CD4-positive, alpha-beta T cell treated with Interleukin-12 subunit alpha and Interleukin-12 subunit beta, for 1 hour (primary cell): ENCODE data around the gene LSP1.
A peak's percentile ranks its signal among the peaks of the same experiment; 100 is the strongest.
"Not testable (repeated sequence)": the region's sequence is repeated elsewhere in the genome, so short reads cannot be mapped to it uniquely, and the experiment has no call there.

Source experiments
- DNase-seq: peaks from one replicate; pipeline ENCODE4 v3.0.0-alpha.2; 2020

LSP1 gene

DNA sequence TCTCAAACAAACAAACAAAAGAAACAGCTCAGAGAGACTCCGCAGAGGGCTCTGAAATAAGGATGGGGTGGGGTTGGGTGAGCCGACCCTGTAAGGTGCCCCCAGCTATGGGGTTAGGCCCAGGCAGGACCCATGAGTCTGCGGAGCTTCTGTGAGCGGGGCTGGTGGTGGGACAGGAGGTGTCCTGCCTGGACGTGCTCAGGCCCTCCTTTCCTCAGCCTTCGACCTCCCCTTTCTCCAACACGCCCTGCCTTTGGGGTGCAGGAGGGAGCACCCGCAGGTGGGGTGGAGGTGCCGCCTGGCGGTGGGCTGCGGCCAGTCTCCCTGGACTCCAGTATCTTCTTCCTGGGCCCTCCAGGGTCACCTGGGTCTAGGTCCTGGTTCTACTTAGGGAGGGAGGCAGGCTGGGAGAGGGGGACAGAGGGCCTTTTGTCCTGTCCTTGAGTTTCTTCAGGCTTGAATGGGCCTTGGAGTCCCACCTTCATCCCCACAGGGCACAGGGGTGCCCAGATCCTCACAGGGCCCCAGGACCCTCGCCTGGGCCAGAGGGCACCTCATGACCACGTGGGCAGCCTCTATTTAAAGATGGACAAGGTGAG lies 26.6 kb downstream of the LSP1 start:
- DNase-seq: no peak

DNA sequence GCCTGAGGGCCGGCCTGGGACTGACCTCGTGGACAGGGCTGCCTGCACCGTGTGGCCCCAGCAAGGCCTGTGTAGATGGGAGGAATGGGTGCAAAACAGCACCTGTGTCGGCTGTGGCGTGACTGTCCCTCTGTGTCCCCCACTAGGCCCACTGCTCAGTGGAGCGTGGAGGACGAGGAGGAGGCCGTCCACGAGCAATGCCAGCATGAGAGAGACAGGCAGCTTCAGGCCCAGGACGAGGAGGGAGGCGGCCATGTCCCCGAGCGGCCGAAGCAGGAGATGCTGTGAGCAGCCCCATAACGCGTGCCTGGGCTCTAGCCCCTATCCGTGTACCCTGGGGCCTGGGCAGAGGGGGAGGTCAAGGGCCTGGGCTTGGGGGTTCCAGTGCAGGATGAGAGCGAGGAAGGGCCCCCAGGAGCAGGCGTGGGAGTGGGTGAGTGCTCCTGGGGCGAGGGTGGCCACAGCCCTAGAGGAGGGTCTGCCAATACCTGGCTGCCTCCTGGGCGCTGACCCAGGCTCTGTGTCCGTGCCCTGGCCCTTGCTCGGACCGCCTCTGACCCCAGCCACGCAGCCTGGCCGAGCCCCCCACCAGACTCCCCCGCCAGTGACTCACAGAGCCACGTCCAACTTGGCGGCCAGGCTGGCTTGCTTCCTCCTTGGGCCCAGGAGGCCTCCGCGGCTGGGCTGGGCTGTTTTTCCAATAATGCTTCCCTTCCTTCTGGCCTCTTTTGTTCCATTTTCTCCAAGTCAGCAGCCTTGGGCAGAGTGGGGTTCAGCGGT lies 27.2 kb downstream of the LSP1 start:
- DNase-seq: no peak

DNA sequence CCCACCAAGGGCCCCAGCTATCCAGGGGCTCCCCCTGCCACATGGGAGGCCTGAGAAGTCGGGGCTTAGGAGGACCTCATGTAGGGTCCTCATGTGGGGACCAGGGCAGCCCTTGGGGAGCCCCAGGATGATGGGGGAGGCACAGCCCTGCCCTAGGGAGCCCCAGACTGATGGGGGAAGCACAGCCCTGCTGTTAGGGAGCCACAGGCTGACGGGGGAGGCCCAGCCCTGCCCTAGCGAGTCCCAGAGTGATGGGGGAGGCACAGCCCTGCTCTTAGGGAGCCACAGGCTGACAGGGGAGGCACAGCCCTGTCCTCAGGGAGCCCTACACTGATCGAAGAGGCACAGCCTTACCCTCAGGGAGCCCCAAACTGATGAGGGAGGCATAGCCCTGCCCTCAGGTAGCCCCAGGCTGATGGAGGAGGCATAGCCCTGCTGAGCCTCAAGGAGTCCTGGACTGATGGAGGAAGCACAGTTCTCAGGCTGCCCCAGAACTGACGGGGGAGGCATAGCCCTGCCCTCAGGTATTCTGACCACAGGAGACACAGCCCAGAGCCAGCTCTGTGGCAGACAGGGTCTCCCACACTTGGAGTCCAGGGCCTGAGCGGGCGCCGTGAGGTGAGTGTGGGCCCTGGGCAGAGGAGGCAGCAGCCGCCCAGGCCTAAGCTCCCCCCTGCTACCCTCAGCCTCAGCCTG lies 28.0 kb downstream of the LSP1 start:
- DNase-seq: no peak

DNA sequence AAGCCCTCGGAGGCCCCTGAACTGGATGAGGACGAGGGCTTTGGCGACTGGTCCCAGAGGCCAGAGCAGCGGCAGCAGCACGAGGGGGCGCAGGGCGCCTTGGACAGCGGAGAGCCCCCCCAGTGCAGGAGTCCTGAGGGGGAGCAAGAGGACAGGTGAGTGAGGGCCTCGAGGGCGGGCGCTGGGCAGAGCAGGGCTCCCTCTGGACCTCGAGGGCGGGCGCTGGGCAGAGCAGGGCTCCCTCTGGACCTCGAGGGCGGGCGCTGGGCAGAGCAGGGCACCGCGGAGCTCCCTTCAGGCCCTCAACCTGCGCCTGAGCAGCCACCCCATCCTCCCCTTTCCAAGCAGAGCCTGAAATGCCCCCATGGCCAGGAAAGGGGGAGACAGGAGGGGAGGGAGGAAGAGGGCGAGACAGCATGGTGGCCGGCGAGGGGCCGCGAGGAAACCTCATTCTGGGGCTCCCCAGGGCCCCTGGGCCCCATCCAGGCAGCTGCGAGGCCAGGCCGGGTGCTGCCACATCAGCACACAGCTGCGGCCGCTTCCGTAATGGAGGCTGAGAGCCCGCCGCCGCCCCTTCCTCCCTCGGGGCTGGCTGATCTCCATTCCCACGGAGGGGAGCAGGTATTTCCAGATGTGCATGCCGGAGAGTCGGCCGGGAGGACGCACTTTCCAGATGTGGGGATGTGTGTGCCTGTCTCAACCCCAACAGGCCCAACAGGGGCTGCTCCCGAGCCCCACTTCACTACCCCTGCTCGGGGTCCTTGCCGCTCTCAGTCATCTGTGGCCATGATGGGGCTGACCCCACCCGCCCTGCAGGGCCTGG lies 28.8 kb downstream of the LSP1 start:
- no peak for DNase-seq

DNA sequence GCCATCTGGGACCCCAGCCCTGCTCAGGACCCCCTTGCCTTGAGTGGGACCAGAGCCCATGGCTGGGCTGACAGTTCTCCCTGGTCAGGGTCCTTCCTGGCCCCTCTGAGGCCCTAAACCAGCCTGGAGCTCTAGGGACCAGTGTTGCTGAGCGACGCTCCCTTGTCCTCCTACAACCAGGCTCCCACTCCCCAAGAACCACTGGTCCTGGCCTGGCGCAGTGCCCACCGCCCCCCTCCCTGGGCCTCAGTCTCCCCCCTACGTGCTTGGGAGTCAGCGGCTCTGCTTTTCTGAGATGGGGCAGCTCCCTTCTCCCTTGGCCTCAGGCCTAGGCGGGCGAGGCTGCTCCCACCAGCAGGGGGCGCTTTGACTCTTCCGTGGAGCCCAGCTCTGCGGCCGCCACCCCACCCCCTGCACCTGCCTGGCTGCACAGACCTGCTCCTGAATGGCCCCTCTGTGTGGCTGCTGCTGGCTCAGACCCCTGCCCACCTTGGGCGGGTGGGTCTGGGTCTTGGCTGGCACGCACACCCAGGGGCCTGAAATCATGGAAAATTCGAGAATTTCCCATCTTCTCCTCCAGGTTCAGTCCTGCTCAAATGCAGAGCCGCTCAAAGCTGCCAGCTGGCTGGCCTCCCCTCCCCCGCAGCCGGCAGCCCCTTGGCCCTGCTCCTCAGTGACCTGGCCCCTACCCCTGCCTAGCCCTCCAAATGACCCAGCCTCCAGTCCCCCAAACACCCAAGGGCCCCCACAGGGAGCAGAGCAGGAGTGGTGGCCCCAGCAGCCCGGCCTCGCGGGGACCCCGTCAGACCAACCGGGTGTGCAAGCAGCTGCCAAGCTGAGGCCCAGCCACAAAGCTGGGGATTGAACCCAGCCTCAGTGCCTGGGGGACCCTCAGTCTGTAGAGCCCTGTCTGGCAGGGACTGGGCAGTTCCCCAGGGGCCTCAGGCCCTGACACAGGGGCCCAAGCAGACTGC lies 29.7 kb downstream of the LSP1 start:
- peak; percentile 81 for DNase-seq

DNA sequence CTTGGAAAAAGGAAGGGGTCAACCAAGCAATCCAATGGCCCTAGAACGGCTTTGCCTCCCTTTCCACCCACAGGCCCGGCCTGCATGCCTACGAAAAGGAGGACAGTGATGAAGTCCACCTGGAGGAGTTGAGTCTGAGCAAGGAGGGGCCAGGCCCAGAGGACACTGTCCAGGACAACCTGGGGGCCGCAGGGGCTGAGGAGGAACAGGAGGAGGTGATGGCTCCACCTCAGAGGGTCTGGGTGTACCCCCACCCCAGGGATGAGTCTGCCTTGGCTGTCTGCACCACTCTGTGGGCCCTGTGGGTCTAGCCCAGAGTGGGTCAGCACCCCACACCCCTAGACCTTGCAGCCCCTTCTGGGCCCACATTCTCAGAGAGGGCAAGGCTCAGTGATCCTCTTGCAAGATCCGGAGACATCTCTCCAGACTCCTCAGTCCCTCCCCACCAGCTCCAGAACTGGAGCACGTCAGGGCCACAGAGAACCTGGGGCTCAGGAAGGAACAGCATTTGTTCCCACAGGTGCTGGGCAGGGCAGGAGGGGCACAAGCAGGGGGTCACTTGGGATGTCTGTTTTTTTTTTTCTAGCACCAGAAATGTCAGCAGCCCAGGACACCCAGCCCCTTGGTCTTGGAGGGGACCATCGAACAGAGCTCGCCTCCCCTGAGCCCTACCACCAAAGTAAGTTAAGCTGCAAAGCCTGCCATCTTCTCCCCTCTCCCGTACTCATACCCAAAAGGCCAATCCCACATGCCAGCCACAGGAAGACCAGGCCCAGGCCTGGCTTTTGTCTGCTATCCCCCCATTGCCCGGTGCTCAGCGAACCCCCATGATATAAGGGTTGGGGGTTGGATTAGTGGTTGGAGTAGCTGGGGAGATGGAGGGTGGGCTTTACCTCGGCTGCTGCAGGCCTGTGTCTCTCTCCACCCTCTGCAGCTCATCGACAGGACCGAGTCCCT lies 30.7 kb downstream of the LSP1 start:
- no peak for DNase-seq

DNA sequence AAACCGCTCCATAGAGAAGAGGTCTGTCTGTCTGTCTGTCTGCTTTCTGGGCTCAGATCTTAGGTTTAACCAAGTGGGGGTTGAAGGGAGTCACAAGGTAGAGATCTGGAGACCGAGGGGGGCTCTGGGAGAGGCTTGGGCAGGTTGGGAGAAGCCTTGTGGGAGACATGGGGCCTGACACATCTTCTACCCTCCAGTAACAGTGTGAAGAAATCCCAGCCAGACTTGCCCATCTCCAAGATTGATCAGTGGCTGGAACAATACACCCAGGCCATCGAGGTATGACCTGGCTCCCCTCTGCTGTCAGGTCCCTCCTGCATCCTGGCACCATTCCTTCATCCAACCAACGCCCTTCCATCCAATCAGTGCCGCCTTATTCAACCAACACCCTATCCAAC lies 31.4 kb downstream of the LSP1 start:
- DNase-seq: no peak

DNA sequence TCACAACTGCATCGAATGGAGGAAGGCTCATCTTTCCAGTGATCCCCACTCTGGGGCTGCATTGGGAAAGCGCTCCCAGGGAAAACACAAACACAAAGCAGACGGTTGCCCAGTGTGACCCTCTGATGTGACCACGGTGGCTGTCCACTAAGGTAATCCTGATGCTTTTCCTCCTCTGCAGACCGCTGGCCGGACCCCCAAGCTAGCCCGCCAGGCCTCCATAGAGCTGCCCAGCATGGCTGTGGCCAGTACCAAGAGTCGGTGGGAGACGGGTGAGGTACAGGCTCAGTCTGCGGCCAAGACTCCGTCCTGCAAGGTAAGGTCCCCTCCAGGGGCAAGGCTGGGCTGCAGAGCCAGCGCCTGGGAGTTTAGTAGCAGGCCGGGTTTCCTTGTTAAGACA lies 33.7 kb downstream of the LSP1 start:
- not testable (repeated sequence) for DNase-seq

DNA sequence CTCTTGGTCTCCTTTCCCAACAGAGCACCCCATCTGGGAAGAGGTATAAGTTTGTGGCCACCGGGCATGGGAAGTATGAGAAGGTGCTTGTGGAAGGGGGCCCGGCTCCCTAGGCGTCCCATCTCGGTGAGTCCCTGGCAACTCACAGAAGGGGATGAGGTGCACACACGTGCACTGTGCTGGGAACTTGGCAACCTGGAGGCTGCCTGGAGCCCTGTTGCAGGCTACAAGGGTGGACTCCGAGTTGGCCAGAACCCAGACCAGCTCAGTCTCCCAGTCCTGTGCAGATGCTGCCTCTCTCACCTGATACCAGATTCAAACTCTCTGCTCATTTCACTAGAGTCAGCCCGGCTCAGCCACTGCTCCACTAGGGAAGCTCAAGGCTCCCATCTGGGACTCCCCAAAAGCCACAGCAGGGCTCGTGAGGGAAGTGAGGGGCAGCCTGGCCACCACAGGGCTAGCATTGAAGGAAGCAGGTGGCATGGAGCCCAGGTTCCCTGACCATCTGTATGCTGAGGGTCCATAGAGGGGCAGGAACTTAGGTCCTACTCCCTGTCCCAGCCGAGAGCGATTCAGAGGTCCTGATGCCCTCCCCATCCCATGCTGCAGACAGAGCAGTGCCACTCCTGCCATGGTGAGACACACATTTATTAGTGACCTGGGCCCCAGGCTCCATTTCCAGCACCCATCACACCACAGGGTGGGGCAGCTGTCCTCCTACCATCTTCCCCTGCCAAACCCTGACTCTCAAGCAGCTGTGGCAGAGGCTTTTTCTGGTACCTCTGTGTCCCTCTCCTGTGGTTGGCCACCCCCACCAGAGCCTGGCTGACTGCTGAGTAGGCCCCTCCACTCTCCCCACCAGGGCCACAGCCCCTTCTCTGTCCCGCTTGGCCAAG lies 34.8 kb downstream of the LSP1 start:
- DNase-seq: no peak

DNA sequence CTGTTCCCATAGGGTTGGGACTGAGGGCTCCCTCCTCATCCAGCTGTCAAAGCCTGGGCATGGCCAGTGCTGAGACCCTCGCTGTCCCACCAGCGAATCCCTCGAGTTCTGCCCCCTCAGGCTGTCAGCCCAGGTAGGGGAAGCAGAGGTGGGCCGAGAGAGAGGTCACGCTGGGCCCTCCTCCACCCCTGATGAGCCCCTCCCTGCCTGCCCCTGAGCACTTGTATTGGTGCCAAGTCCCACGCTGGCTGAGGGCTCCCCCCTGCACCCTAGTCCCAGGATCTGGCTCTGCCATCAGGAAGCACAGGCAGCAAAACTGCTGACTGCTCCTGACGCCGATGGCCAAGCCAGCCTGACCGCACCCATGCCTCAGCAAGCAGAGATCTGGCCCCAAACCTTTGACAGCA lies 35.5 kb downstream of the LSP1 start:
- DNase-seq: no peak

DNA sequence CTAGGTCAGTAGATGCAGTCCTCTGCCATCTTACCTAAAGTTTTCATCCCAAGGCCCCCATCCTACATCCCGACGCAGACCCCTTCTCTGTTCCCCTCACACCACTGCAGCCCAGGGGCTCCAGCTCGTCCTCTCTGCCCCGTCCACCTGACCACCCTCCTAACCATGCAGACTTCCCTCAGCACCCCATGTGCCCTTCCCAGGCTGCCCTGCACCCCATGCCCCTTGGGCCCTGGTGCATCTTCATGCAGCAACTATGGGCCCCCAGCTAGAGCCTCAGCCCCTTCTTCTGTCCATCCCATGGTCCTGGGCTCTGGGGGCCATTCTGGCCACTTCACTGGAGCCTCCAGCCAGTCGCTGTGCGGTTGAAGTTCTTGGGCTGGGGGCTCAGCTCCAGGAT lies 35.9 kb downstream of the LSP1 start:
- DNase-seq: no peak

DNA sequence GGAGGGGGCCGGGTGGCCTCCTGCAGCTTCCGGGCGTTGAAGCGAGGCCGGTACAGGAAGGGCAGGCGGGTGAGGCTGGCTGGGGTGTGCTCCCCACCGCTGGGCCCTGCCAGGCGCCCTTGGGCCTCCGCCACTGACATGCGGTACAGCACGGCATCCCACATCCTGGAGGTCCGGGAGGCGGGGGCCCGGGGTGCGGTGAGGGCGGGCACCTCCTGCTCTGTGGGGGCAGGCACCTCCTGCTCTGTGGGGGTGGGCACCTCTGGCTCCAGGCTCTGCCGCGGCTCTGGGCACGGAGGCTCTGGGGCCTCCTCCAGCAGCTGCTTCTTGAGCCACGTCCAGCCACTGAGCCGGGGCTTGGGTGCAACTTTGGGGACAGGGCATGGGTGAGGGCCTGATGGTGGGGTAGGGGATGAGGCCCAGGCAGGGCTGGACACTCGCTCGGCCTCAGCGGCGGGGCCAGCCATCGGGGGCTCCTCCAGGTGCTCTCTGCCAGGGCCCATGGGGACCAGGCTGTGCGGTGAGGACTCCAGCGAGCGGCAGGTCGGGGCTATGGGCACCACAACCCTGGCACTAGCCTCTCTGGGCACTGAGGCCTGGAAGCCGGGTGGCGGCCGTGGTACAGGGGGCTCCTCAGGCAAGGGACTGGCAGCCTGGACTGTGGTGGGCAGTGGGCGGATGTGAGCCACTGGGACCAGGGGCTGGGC lies 36.5 kb downstream of the LSP1 start:
- peak; percentile 81 for DNase-seq

DNA sequence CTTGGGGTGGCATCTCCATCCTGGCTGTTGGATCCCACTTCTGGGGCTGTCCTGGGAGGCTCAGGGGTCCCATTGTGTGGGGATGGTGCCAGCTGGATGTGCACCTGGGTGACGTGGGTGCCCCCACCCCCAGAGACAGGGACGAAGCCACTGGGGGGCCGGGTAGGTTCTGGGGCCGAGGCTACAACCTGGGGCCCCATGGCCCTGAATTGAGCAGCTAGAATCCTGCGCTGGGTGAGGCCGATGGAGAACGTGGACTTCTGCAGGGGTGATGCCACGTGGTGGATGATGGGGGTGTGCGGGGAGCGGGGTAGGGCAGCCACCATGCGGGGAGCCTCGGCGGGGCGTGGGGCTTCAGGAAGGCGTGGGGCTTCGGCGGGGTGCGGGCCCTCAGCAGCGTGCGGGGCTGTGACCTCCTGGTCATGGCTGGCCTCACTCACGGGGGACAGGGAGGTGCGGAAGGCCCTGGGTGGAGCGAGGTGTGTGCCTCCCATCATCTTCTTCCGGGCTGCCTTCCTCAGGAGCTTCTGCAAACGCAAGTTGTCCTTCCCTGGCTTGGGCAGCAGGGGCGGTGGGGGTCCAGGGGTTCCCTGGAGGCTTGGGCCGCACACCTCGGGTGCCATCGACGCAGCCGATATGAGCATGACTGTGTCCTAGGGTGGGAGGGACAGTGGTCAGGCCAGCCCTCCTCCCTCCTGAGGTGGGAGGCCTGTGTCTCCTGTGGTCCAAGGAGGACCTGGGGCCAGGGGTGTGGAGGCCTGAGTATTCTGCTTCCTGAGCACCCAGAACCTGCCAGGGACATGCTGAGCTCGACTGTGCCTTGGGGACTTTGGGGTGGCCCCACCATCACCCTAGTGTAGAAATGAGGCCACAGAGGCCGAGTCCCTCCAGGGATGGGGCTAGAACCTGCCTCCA lies 37.3 kb downstream of the LSP1 start:
- no peak for DNase-seq

DNA sequence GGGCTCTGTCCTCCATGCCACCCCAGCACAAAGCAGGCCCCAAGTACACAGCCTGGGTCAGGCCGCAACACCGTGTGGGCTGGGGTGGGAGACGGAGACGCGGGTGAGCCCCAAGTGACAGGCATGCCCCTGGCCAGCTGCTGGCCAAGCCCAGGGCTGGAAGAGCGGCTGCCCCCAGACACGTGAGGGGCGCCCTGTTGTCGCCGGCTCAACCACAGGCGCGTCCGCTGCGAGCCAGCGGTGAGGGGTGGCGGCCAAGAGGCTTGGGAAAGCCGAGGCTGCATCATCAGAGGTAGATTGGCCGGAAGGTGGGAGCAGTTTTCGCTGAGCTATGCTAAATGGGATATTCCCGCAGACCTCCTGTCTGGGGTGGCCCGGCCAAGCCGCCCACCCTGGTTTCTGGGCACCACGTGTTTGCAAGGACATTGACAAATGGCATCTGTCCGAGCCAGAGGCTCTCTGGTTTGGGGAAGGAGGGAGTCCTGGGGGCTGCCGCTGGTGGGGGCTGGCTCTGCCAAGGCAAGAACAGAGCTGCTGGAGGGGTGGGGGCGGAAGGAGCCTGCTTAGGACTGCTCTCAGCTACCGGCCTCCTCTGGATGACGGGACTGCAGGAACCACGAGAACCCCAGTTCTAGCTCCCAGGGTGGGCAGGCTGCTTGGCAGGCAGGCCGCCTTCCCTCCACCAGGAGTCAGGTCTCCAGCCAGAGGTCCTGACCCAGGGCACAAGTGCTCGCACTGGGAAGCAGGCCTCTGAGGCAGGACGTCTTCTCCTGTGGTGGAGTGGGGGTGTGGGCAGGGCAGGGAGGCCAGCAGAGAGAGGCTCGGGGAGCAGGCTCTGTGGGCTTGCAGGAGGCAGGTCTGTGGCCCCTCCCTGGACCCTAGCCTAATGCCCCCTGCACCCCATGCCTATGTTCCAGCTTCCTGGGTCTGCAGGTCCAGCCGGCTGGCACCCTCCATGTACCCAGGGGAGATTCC lies 38.3 kb downstream of the LSP1 start:
- DNase-seq: no peak

DNA sequence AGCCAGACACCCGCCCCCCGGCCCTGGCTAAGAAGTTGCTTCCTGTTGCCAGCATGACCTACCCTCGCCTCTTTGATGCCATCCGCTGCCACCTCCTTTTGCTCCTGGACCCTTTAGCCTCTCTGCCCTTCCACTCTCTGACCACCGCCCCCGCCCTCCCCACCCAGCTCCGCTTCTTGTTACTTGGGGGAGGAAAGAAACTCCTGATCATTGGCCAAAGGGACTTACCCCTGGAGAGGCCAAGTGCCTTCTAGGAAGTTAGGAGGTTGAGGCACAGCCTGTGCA lies 38.9 kb downstream of the LSP1 start, which contains the start of gene PRR33:
TSS of gene PRR33 (minus strand) at position 65 of the 285 bp plus-strand sequence. CDS start 1,311 bp downstream, outside the sequence.
- no peak for DNase-seq

DNA sequence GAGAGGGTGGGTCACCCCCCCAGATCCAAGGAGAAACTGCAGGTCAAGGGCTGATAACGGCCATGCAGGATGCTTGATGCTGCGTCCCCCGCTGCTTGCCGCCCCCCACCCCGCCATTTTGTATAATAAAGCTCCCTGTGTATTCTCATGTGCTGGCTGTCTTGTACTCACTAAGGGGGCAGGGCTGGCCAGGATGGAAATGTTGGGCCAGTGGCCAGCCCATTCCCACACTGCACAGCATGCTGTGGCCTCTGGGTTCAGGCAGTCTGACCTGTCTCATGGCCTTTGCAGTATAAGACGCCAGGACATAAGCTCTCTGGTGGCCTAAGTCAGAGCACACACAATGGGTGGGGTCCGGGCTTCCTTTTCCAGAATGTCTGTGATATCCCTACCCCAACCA lies 39.2 kb downstream of the LSP1 start:
- no peak for DNase-seq

DNA sequence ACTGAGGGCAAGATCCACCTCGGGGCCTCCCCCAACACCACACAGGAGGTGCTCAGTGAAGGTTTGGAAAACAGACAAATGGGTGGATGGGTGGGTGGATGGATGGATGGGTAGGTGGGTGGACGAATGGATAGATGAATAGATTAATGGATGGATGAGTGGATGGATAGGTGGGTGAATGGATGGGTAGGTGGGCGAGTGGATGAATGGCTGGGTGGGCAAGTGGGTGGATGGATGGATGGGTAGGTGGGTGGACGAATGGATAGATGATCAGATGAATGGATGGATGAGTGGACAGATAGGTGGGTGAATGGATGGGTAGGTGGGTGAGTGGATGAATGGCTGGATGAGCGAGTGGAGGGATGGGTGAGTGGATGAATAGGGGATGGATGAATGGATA lies 39.7 kb downstream of the LSP1 start:
- no peak for DNase-seq
